ENCODE results near the gene NTNG1.
A peak's percentile ranks its signal among the peaks of the same experiment; 100 is the strongest.
"Not testable (repeated sequence)": the region's sequence is repeated elsewhere in the genome, so short reads cannot be mapped to it uniquely, and the experiment has no call there.

The NTNG1 gene

GRCh38 chr1:107140703-107141490 lies at the start of gene NTNG1:
NTNG1 (plus strand) TSS chr1:107141039.
- no peak for DNase-seq

DNA sequence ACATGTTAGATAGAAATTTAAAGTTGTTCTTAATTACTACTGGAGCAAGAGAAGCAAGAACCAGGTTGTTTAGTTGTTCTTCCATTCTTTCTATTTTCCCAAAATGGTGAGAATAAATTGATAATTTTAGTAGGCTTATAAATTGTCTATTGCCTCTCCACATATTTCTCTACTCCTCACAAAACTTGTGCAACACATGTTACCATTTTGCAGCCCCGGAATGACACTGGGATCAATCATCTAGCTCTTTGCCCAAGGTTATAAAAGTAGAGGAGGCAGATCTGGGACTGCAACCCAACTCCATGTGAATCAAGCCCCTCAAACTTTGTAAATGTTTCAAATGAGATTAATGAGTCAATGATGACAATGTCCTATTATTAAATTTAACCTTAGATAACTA lies 49.4 kb upstream of the NTNG1 start:
- no peak for DNase-seq

GRCh38 chr1:107093395-107093794 lies 47.4 kb upstream of the NTNG1 start:
- DNase-seq = not testable (repeated sequence)

- no peak for DNase-seq
Measured at GRCh38 chr1:107095647-107096046, 45.2 kb upstream of the NTNG1 start.

- no peak for DNase-seq
Measured at GRCh38 chr1:107096690-107097089, 44.1 kb upstream of the NTNG1 start.

DNA sequence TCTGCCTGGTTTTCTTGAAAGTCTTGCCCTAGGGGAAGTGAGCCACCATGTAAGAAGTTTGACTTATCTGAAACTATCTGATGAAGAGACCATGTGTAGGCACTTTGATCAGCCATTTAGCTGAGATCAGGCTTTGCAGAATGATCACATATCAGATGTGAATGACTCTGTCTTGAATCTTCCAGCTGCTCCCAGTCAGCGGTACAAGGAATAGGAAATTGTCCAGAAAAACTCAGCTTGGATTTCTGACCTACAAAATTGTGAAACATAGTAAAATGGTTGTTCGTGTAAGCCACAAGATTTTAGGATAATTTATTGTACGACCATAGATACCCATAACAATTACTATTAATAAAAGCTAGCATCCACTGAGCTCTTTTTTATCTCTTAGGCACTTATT lies 41.9 kb upstream of the NTNG1 start:
- no peak for DNase-seq

DNA sequence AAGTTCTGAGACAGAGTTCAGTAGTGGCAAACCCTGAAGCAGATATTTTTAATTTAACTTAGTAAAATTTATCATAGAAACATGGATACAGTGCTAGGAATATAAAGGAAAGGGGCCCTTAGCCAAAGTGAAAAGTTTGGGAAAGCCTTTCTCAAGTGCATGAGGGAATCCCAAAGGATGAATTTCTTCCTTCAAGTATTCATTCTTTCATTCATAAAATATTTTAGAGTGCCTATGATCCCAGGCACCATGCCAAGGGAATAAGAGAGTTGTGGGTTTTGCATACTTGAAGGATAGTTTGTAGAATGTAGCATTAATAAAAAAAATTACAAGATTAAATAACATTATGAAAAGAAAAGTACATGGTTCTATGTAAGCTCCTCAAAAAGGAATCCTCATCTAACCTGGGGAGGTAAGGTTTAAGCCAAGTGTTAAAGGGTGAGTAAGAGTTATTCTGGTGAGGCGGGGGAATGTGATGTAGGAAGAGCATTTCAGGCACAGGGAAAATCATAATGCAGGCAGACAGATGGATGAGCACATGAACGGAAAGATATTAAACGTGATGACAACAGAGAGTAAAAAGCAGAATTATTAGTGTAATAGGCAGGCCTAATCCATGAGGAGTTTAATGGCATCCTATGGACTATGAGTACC lies 40.4 kb upstream of the NTNG1 start:
- DNase-seq = no peak

DNA sequence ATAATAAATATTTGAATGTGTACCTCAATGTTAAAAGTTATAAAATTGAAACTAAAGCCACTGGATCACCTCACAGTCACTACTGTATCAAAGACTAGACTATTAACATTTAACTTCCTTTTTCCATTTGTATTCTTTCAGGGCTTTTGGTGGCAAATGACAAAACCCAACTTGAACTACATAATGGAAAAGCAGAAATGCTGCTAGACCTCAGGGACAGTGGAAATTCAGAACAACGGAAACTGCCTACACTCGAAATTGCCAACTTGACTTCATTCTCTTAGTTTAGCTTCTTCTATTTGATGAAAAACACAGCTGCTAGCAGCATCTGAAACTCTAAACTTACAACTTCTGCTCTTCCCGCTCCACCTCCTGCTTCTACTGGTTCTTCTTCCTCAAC lies 34.9 kb upstream of the NTNG1 start:
- DNase-seq = no peak

DNA sequence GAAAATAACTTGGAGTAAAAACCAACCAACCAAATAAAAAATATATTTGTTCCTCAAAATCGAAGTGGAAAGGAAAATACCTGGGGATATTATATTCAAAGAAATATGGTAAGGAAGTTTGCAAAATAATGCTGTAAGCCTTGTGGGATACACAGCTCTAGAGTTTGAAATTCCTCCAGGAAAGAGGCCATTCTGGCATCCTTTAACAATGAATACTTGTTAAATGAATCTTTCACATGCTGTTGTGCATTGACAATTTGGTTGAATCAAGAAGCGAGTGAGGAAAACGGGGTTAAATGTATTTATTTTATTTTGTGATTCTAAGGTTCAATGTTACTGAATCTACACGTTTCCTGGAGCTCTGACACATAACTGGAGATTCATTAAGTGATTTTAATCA lies 30.5 kb upstream of the NTNG1 start:
- DNase-seq = no peak

- no peak for DNase-seq
Measured at GRCh38 chr1:107116306-107116790, 24.5 kb upstream of the NTNG1 start.

DNA sequence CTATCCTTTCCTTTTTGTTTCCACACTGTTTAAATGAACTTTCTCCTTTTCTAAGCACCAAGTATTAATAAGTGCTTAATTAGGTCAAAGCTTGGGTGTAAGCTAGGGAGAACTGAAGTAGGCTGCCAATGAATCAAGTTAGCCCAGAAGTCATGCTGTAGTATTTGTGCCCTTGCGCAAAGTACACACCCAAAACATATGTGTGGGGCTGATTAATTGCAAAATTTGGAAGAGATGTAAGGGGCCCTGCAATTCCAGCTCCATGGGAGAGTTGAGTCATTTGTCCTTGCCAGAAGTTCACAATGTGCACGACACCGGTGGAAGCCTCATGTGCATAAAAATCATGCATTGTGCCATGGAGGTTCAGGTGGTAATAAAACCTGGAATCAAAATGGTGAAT lies 18.6 kb upstream of the NTNG1 start:
- no peak for DNase-seq

GRCh38 chr1:107123741-107124140 lies 17.1 kb upstream of the NTNG1 start:
- no peak for DNase-seq

DNA sequence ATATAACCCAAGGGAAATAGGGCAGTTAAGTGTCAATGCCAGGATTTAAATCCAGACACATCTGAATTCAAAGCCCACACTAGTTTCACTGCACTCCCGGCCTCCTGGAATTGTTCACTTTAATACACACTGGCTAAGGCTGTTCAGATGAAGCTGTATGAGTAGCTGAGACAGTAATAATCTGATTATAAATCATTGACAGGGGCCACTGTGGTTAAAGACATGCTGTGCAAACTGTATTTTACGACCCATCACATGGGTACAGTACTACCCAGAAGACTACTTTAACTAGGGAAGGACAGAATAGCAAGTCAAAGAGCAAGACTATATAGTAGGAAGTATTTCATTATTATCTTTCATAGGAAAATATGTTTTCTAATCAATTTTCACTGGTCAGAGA lies 16.1 kb upstream of the NTNG1 start:
- no peak for DNase-seq

- DNase-seq = no peak
Measured at GRCh38 chr1:107132195-107132594, 8.6 kb upstream of the NTNG1 start.

GRCh38 chr1:107132780-107133179 lies 8.1 kb upstream of the NTNG1 start:
- DNase-seq = no peak

GRCh38 chr1:107135463-107135862 lies 5.4 kb upstream of the NTNG1 start:
- DNase-seq = no peak

- no peak for DNase-seq
Measured at GRCh38 chr1:107138166-107138565, 2.7 kb upstream of the NTNG1 start.

GRCh38 chr1:107138767-107139445 lies 1.9 kb upstream of the NTNG1 start:
- DNase-seq = no peak

GRCh38 chr1:107139833-107140702 lies 771 bp upstream of the NTNG1 start:
- no peak for DNase-seq

GRCh38 chr1:107141491-107142126 lies 770 bp downstream of the NTNG1 start:
- no peak for DNase-seq

DNA sequence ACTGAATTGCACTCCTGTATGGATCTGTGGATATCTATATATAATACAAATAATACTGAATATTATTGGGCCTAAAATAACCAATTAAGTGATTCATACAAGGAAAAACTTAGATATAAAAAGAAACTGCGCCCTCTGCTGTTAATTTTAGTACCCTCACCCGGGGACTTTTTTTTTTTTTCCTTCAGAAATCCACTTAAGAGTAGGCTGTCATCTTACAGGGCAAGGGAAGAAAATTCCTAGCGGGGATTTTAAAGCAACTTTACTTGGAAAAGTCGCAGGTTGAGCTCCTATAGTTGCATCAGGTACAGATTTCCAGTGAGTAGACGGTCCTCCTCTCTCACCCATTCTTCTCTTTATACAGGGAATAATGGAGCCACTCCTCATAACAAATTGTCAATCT lies 1.3 kb downstream of the NTNG1 start:
- DNase-seq = peak; percentile 62

- DNase-seq = no peak
Measured at GRCh38 chr1:107142666-107143065, 1.8 kb downstream of the NTNG1 start.

Data from SHP77 treated with DMSO at 0.1 percent for 48 hours (cell line).